Fibroblast of pulmonary artery (primary cell): ENCODE results near the gene DDX10.
A peak's percentile ranks its signal among the peaks of the same experiment; 100 is the strongest.

ENCODE experiments used
- DNase-seq: peaks from one replicate; pipeline ENCODE4 v3.0.0-alpha.2; 2010; ENCODE audit warnings: low read depth
- H3K4me3 ChIP-seq: replicated peaks from 2 replicates; pipeline ENCODE4 v1.5.1; 2011; ENCODE audit warnings: low read depth, mild to moderate bottlenecking, control low read depth, low read length, moderate library complexity
- TF ChIP-seq, protein P1 (sequence below): IDR thresholded peaks from 2 replicates; pipeline ENCODE4 v1.5.1; 2011; ENCODE audit warnings: mild to moderate bottlenecking, control low read depth, low read length, inconsistent platforms; ENCODE audit errors: missing control alignments

DDX10 gene

DNA sequence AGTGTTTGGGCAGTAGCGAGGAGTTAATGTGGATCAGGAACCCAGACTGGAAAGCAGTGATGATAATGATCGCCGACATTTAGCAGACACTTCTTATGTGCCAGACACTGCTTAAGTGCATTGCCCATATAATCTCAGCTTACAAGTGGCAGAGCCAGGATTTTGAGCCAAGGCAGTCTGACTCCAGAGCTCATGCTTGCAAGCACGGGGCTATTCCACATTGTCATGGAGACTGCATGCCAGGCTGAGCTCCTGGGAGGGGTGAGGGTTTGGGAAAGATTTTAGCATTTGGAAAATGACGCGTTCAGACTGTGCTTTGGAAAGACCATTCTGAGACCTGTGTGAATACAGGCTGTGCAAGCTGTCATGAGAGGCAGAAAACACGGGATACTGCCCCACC, 302.7 kb downstream of the DDX10 start:
- no peak overlapping the region for H3K4me3 ChIP-seq
- no peak for DNase-seq
- TF ChIP-seq, protein P1, sequence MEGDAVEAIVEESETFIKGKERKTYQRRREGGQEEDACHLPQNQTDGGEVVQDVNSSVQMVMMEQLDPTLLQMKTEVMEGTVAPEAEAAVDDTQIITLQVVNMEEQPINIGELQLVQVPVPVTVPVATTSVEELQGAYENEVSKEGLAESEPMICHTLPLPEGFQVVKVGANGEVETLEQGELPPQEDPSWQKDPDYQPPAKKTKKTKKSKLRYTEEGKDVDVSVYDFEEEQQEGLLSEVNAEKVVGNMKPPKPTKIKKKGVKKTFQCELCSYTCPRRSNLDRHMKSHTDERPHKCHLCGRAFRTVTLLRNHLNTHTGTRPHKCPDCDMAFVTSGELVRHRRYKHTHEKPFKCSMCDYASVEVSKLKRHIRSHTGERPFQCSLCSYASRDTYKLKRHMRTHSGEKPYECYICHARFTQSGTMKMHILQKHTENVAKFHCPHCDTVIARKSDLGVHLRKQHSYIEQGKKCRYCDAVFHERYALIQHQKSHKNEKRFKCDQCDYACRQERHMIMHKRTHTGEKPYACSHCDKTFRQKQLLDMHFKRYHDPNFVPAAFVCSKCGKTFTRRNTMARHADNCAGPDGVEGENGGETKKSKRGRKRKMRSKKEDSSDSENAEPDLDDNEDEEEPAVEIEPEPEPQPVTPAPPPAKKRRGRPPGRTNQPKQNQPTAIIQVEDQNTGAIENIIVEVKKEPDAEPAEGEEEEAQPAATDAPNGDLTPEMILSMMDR, result no peak

GRCh38 chr11:108970221-108970991, 305.5 kb downstream of the DDX10 start:
- peak; percentile 37 for DNase-seq

GRCh38 chr11:108973402-108974162, 308.7 kb downstream of the DDX10 start:
- DNase-seq, result peak; percentile 89
- TF ChIP-seq, protein P1, result no peak

More at GRCh38 chr11:108970221-108970991, 305.5 kb downstream of the DDX10 start:
- TF ChIP-seq, protein P1, result no peak
- no peak overlapping the region for H3K4me3 ChIP-seq

GRCh38 chr11:108975026-108975425, 310.2 kb downstream of the DDX10 start:
- no peak overlapping the region for H3K4me3 ChIP-seq
- DNase-seq, result no peak
- TF ChIP-seq, protein P1, result no peak

More at GRCh38 chr11:108973402-108974162, 308.7 kb downstream of the DDX10 start:
- H3K4me3 ChIP-seq, result no peak overlapping the region

GRCh38 chr11:108975641-108976071, 310.8 kb downstream of the DDX10 start:
- DNase-seq, result no peak
- H3K4me3 ChIP-seq, result no peak overlapping the region
- TF ChIP-seq, protein P1, result no peak

GRCh38 chr11:108983636-108984420, 319.0 kb downstream of the DDX10 start:
- DNase-seq, result no peak
- H3K4me3 ChIP-seq, result no peak overlapping the region
- TF ChIP-seq, protein P1, result no peak
